HG03354 (cell line): ENCODE data around the gene HCAR1.
A peak's percentile ranks its signal among the peaks of the same experiment; 100 is the strongest.
"Not testable (repeated sequence)": the region's sequence is repeated elsewhere in the genome, so short reads cannot be mapped to it uniquely, and the experiment has no call there.

Experiments
- ATAC-seq: cut with Tn5 transposase; IDR thresholded peaks from one replicate; pipeline ENCODE4 v1.9.1; 2021; ENCODE audit warnings: mild to moderate bottlenecking; ENCODE audit not compliant: unreplicated experiment, poor library complexity, severe bottlenecking

Gene HCAR1

GRCh38 chr12:122730215-122731014 is at the start of gene HCAR1:
TSS of gene HCAR1 (minus strand) at chr12:122730844. CDS start at chr12:122730339, 505 bp downstream.
- ATAC-seq, result no peak

GRCh38 chr12:122757568-122757967 is 26.9 kb upstream of the HCAR1 start:
- no peak for ATAC-seq

GRCh38 chr12:122754790-122755189 is 24.1 kb upstream of the HCAR1 start:
- ATAC-seq, result no peak

GRCh38 chr12:122753319-122753650 is 22.6 kb upstream of the HCAR1 start:
- ATAC-seq, result no peak

- ATAC-seq, result peak; percentile 93
Measured at GRCh38 chr12:122752464-122753318, 22.0 kb upstream of the HCAR1 start, which contains the start of gene DENR. TSS of gene DENR (plus strand) at chr12:122752824. CDS start at chr12:122753702, 878 bp downstream.

- not testable (repeated sequence) for ATAC-seq
Measured at GRCh38 chr12:122750781-122751515, 20.3 kb upstream of the HCAR1 start.

GRCh38 chr12:122749569-122750332 is 19.1 kb upstream of the HCAR1 start:
- no peak for ATAC-seq

- ATAC-seq, result no peak
Measured at GRCh38 chr12:122747224-122748135, 16.8 kb upstream of the HCAR1 start.

- ATAC-seq, result no peak
Measured at GRCh38 chr12:122743895-122744525, 13.4 kb upstream of the HCAR1 start.

- ATAC-seq, result no peak
Measured at GRCh38 chr12:122740351-122740750, 9.7 kb upstream of the HCAR1 start.

- no peak for ATAC-seq
Measured at GRCh38 chr12:122738571-122738970, 7.9 kb upstream of the HCAR1 start.

GRCh38 chr12:122732611-122733010 is 2.0 kb upstream of the HCAR1 start:
- ATAC-seq, result no peak

- ATAC-seq, result no peak
Measured at GRCh38 chr12:122732170-122732569, 1.5 kb upstream of the HCAR1 start.

- ATAC-seq, result no peak
Measured at GRCh38 chr12:122729583-122730214, 945 bp downstream of the HCAR1 start.

- ATAC-seq, result no peak
Measured at GRCh38 chr12:122726080-122726558, 4.5 kb downstream of the HCAR1 start.

GRCh38 chr12:122725452-122726079 is 5.1 kb downstream of the HCAR1 start:
- no peak for ATAC-seq

- ATAC-seq, result peak; percentile 56
Measured at GRCh38 chr12:122724641-122725243, 5.9 kb downstream of the HCAR1 start.
